GM12892 (cell line): ENCODE measurements around the gene RAD9B.

Experiments used
- POLR2A ChIP-seq: IDR thresholded peaks from 2 replicates; pipeline ENCODE4 v1.6.1; 2011; ENCODE audit warnings: low read depth, low read length, control low read depth
- POLR2AphosphoS5 ChIP-seq: IDR thresholded peaks from 2 replicates; pipeline ENCODE4 v1.6.1; 2011; ENCODE audit warnings: low read depth, low read length, control low read depth
- TAF1 ChIP-seq: IDR thresholded peaks from 2 replicates; pipeline ENCODE4 v1.6.1; 2011; ENCODE audit warnings: low read depth, mild to moderate bottlenecking, control low read depth, low read length, borderline replicate concordance

- TF ChIP-seq POLR2A = no peak
- no peak for TF ChIP-seq TAF1
- no peak for TF ChIP-seq POLR2AphosphoS5
These were observed 26.7 kb upstream of the RAD9B start for GRCh38 chr12:110475426-110475825.
